HG03103 (cell line): Measurements from ENCODE around the gene CCDC74B.
"Not testable (repeated sequence)": the region's sequence is repeated elsewhere in the genome, so short reads cannot be mapped to it uniquely, and the experiment has no call there.

Experiments
- ATAC-seq: cut with Tn5 transposase; IDR thresholded peaks from one replicate; pipeline ENCODE4 v1.9.1; 2021; ENCODE audit warnings: low read depth; ENCODE audit not compliant: unreplicated experiment

The CCDC74B gene

DNA sequence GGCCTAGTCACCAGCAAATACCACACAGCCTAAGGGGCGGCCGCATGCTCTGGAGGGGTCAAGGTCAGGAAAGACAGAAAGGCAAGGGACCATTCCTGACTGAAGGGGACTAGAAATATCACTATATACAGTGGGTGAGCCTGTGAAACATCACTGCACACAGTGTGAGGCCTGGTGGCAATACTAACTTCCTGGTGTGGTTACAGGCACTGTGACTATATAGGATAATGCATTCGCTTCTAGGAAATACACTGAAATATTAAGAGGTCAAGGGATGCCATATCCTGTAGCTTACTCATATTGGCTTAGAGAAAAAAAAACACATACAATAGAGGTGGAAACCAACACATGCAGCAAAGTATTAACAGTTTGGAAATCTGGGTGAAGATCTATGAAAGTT lies 24.3 kb upstream of the CCDC74B start:
- not testable (repeated sequence) for ATAC-seq

DNA sequence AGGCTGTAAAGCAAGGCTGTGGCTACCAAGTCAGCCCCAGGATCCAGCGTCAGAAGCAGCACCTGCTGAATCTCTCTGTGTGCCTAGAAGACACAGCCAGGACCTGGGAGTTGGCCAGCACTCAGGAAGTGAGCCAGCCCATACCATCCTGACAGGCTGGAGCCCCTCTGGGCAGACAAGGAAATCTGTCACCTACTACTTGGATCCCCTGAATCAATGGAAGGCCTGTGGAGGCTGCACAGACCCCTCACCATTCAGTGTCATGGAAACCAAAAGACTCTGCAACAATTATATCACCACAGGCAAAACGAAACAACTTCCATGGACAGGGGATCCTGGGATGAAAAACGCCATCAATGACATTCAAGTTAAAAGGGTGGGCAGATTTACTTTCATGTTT lies 21.7 kb upstream of the CCDC74B start:
- ATAC-seq: not testable (repeated sequence)

- ATAC-seq: no peak
Observed at GRCh38 chr2:130165293-130166016, 20.5 kb upstream of the CCDC74B start.

DNA sequence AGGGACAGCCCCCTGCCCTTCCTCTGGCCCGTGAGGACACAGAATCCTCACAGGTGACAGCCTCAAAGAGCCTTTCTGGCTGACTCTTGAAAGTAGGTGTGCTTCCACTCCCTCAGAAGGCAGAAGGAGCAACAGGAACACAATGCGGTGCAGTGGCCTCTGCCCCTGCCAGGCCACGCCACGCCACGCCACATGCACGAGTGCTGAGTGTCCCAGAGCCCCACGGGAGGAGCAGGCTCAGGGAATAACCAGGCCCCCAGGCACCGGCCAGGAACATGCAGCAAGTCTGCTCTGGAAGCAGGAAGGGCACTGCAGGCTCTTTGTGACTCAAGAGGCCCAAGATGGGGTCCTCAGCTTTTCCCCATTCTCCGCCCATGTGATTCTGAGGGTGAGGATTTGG lies 18.1 kb upstream of the CCDC74B start:
- ATAC-seq: no peak

DNA sequence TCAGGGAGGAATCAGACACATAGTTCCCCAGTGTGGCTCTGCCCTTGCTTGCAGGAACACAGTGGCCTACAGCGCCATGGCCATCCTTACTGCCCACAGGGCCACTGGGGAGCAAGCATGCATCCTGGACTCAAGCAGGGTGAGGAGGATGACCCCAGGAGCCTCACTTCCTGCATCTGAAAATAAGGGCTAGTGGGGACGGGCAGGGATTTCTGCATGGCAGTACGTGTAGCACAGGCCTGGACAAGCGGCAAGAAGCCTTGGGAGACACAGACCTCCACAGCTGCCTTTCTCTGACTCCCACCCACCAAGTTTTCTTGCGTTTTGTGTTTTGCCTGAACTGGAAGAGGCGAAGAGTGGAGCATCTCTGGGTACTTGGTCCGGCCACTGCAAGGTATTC lies 17.6 kb upstream of the CCDC74B start:
- ATAC-seq: not testable (repeated sequence)

DNA sequence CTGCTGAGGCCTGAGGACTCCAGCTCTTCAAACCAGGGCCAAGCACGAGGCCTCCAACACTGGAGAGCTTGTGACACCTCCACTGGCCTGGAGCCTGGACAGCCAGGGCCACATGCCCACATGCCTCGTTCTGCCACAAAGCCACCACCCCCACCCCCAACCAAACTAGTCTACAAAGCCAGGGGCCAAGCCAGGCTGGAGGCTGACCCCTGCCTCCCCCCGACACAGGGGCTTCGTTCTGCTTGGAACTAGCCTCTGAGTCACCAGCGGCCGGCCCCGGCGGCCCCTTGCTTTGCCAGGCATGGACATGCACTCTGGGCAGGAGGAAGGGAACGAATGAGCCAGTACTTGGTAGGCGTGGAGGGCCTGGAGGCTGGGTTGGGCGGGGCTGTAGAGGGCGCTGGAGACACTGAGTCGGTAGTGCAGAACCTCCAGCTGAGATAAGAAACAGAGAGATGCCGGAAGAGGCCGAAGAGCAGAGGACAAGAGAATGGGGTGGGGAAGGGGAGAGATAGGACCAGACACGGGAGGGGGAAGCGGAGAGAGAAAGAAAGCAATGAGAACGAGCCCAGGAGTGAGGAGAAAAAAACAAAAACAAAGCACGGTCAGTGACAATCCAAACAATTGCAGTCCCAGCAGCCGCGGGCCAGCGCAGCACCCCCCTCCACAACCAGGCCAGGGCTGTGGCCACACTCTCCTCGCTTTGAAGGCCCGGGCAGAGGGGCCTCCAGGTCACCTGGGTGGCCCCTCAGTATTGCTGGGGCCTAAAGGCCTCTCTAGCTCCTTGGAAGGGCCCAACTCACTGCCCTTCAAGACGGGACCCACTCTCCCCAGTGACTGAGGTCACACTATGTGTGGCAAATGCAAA lies 16.2 kb upstream of the CCDC74B start:
- ATAC-seq: not testable (repeated sequence)

GRCh38 chr2:130160131-130160530 lies 15.2 kb upstream of the CCDC74B start:
- no peak for ATAC-seq

DNA sequence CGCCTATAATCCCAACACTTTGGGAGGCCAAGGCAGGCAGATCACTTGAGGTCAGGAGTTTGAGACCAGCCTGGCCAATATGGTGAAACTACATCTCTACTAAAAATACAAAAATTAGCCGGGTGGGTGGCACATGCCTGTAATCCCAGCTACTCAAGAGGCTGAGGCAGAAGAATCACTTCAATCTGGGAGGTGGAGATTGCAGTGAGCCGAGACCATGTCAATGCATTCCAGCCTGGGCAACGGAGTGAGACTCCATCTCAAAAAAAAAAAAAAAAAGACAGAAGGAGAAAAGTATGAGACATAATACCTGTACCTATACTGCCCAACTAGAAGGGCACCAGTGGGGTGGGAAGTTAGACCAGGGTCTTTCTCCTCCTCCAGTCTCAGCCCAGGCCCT lies 14.5 kb upstream of the CCDC74B start:
- ATAC-seq: not testable (repeated sequence)

GRCh38 chr2:130158631-130159030 lies 13.7 kb upstream of the CCDC74B start:
- ATAC-seq: no peak

DNA sequence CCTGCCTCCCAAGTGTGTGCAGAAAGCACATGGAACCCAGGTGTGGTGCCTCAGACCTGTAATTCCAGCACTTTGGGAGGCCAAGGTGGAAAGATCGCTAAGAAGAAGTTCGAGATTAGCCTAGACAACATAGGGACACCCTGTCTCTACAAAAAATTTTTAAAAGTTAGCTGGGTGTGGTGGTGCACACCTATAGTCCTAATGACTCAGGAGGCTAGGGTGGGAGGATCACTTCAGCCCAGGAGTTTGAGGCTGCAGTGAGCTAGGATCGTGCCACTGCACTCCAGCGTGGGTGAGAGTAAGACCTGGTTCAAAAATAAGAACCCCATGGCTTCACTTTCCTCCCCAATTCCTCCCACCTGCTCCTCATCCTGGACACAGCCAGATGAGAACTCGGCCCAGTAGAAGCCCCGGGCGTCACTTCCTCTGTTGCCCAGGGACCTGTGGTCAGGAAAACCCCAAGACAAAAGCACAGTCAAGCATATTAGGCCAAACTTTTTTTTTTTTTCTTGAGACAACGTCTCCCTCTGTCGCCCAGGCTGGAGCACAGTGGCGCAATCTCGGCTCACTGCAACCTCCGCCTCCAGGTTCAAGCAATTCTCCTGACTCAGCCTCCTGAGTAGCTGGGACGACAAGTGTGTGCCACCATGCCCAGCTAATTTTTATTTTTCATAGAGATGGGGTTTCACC lies 13.1 kb upstream of the CCDC74B start:
- ATAC-seq: peak; percentile 82

- ATAC-seq: peak; percentile 29
Observed at GRCh38 chr2:130157354-130157753, 12.4 kb upstream of the CCDC74B start.

GRCh38 chr2:130156624-130157004 lies 11.7 kb upstream of the CCDC74B start:
- no peak for ATAC-seq

- ATAC-seq: not testable (repeated sequence)
Observed at GRCh38 chr2:130155956-130156623, 11.2 kb upstream of the CCDC74B start.

GRCh38 chr2:130154773-130155765 lies 10.2 kb upstream of the CCDC74B start:
- no peak for ATAC-seq

- ATAC-seq: not testable (repeated sequence)
Observed at GRCh38 chr2:130154423-130154770, 9.5 kb upstream of the CCDC74B start.

DNA sequence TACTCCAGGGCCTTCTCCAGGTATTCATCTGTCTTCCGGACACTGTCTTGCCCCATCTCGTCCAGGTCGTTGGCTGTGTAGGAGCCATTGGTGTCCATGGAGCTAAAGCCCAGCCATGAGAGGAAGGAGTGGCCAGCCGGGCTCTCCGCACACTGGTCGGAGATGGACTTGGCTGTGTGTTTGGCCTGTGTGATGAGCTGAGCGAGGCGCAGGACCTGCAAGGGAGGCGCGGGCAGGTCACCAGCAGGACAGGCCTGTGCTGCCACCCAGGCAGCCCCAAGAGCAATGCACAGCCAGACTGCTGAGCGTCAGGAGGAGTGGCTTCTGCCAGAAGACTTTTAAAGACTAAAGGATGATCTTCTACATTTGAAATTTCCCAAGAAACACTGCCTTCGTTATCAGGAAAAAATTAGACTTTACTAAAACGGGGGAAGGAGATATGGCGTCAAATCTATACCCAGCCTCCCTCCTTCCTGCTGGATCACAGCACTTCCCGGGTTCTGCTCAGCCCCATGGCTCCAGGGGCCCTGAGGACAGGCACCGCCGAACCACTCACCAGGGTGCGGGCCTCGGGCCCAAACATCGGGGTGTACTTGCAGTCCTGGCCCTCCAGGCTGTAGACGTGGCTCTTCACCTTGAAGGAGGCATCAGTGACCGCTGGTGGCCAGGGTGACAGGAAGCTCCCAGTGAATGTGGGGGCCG lies 9.0 kb upstream of the CCDC74B start:
- not testable (repeated sequence) for ATAC-seq

- ATAC-seq: no peak
Observed at GRCh38 chr2:130152816-130153595, 8.1 kb upstream of the CCDC74B start.

- not testable (repeated sequence) for ATAC-seq
Observed at GRCh38 chr2:130152136-130152815, 7.4 kb upstream of the CCDC74B start.
